ENCODE measurements around the gene GATA2.

GATA2 gene

DNA sequence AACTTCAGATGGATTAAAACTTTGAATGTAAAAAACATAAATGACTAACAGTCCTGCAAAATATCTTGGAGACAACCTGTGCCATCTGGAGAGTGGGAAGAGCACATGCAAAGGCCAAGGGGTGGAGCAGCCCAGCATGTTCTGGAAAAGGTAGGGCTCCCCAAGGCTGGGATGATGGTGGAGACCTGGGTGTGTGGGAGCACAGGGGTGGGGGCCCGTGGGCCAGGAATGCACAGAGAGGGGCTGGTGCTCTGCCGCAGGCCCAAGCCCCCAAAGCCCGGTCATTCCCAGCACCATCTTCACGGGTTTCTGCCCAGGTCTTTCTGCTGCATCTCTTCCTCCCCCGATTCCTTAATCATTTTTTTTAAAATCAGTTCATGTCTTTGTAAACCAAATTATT, 9.7 kb upstream of the GATA2 start:
- no peak for DNase-seq (ENCODE audit: low spot score)

DNA sequence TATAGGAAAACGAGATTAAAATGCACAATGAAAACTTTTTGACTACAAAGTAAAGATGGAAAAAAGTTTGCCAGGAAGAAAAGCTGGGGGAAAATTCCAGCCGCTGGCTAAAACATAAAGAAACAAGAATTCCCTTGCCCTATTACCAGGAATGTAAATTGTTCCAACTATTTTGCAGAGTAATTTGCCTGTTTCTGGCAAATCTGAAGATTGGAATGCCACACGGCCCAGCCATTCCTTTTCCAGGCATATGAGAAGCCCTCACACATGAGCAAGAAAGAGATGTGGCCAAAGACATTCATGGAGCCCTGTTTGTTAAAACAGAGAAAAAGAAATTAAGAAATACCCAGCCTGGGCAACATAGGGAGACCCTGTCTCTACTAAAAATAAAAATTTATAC, 8.4 kb upstream of the GATA2 start:
- DNase-seq (ENCODE audit: low spot score) = no peak

DNA sequence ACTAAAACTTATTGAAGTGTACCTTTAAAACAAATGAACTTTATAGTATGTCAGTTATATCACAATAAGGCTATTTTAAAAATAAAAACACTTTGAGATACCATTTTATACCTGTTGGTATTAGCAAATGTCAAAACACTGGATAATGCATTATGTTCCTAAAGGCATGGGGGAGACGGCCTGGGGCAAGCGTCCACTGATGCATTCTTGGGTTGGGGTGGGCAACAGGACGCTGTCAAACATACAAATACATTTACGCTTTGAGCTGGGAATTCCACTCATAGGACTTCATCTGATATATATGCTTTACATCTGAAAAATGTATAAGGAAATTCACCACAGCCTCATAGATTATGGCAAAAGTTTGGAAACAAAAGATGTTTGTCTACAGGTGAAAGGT, 7.6 kb upstream of the GATA2 start:
- DNase-seq (ENCODE audit: low spot score) = no peak

DNA sequence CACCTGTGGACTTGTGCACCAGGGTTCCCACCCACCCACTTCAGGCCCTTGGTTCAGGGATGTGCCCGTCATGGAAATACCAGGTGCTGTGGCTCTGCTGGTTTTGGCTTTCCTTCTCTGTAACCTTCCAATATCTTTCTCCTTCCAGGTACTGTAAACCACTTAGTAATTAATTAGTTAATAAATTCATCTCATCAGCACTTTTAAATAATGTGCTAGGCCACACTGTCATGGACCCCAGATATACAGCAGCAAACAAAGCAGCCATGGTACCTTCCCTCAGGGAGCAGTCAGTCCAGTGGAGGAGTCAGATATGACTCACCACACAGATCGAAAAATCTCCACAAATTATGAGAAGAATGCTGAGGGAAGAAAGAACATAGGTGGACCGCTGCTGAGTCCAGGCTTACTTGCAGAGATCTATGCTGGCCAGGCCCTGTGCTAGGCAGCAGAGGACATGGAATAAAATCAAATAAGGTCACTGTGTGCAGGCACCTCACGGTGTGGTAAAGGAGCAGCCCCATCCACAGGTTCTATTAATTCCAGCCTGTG, 6.8 kb upstream of the GATA2 start:
- no peak for DNase-seq (ENCODE audit: low spot score)

DNA sequence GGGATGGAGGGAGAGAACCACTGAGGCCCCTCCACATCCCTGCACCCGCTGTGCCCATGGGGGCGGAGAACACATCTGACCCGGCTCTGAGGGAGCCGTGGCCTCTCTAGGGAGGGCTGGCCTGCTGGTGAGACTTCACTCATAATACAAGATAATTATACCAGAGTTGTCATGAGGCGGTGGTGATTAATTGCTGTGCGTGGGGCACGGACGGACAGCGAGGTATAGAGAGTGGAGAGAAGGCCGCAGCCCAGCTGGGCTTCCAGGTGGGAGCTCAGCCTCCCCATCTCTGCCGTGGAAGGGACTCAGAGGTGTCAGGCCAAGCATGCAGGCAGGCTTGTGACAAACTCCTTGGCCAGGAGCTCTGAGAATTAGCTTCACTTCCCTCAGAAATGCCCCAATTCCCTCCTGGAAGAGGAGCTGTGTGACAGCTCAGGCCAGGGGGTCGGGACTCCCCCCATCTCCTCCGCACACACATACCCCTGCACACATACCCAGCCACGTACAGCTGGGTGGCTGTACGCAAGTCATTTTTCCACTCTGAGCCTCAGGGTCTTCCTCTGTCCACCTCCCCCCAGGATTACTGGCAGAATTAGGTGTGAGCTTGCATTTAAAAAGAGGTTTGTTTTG, 6.0 kb upstream of the GATA2 start:
- no peak for DNase-seq (ENCODE audit: low spot score)

DNA sequence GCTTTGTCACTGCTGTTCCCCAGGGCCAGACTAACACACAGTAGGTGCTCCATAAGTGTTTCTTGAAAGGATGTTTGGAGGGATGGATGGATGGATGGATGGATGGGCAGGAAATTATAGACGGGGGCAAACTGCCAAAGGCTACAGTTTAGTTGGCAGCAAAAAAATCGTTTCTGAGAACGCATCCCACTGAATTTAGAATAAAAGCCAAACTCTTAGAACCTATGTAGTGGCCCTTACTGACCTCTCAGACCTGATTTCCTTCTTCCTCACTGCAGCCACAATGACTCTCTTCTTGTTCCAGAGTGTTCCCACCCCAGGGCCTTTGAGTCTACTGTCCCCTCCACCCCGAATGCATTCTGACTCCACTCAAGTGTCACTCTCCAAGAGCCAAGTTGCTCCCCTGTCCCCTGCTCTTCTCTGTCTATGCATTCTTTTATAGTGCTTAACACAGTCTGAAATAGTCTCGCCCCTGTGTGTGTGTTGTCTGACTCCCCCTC, 5.2 kb upstream of the GATA2 start:
- no peak for DNase-seq (ENCODE audit: low spot score)

DNA sequence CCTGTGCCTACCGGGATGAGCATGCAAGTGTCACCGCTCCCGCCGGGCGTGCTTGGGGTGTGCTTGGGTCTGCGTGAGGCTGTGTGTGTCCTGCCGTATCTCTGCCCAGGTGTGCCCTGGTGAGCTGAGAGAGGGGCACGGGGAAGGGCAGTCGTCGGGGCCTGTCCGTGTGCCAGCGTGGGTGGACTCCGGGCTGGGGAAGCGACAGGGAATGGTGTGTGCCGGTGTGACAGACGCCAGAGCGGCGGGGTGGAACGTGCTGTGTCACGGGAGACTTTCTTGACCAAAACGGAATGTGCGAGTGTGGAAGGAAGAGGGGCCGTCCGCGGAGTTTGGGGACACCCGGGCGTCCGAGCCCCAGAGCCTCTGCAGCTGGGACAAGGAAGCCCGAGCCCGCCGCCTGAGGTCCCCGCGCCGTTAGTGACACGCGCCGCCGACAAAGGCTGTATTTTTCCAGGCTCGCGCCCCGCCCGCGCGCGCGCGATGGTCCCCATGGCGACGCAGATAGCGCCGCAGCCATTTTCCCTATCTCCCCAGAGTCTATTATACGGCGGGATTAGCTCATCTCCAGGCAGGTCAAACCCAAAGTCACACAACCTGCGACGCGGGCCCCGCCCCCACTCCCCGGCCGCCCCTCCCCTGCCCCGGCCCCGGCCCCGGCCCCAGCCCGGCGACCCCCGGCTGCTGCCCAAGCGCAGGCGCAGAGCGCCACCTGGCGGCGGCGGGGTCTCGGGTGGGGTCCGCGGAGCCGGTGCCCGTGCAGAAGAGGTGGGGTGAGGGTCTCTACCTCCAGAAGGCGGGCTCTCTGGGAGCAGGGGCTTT, 4.5 kb upstream of the GATA2 start:
- DNase-seq (ENCODE audit: low spot score) = peak; percentile 79

DNA sequence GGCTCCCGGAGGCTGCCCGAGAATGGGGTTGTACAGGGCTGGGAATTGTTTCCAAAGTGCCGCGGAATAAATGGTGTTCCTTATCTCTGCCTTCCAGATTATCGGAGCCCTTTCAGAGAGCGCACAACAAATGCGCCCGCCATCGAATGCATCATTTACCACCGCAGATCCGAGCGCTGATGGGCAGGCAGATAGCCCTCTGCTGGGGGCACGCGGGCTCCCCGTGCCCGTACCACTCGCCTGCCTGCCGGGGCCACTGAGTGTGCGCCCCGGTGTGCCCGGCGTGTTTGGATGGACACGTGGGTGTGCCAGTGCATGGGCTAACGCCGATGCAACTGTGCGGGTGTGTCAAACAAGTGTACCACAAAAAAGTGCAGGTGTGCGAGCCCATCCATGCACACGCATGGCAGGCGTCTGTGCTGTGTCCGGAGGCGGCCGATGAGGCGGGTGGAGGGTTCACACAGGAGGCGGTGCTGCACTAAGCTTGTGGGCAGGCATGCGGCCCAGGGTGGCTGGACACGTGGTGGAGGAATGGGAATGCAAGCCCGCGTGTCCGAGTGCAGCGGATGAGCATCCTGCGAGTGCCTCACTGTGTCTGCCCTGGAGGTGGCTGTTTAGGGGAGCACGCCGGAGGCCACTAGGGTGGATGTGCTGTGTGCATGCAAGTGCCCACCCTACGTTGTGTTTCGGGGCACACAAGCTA, 3.8 kb upstream of the GATA2 start:
- peak; percentile 29 for DNase-seq (ENCODE audit: low spot score)

DNA sequence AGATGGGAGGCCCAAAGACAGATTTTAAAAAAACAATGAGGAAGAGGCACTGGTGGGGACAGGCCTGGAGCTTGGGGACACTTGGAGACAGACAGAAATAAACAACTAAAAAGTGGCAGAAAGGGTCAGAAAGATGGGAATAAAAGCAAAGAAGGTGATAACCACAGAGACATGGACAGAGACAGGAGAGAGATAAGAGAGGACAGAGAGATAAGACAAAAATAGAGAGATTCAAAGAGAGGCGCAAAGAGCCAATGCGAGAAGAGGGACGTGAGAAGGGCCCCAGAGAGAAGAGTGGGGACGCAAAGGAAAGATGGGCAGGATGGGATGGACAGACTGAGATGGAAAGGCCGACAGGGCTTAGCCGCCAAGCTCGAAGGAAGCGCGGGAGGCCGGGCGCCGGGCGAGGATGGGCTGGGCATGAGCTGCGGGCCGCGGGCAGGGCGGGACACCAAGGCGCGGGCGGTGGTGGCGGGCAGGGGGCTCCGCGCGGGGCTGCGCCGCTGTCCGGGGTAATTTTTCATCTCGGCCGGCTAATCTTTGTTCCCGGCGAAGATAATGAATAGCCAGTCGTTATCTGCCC, 3.1 kb upstream of the GATA2 start:
- no peak for DNase-seq (ENCODE audit: low spot score)

DNA sequence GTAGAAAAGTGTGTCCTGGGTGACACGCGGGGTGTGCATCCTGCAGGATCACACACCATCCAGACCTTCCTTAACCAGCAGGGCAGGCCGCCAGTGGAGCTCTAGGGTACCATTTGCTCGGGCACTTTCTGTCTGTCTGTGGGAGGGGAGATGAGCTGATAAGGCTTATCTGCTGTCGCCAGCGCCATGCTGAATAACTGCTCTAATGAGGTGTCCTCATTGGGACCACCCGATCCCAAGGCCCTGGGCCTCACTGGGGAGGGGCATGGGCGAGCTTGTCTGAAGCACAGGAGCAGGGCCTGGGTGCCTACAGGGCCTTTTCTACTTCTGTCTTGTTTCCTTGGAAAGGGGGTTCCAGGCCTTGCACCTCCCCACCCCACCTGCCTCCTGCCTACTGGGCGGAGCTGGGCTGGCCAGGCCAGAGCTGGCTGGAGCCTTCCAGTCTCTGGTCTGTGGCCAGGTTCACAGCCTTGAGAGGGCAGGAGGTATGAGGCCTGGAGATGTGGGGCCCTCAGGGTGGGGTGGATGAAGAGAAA, 2.5 kb upstream of the GATA2 start:
- DNase-seq (ENCODE audit: low spot score) = no peak

DNA sequence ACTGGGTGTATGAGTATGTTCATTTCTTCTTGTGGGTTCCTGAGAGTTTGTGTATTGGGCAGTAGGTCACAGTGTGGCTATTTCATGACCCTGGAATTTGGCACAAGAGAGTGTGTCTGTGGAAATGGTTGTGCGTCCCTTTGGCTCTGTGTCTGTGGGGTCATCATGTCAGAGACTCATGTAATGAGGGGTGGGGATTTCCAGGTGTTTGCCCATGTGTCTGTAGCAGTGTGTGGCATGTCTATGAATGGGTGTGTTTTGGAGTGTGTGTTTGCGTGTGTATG, 1.3 kb upstream of the GATA2 start:
- DNase-seq (ENCODE audit: low spot score) = no peak

DNA sequence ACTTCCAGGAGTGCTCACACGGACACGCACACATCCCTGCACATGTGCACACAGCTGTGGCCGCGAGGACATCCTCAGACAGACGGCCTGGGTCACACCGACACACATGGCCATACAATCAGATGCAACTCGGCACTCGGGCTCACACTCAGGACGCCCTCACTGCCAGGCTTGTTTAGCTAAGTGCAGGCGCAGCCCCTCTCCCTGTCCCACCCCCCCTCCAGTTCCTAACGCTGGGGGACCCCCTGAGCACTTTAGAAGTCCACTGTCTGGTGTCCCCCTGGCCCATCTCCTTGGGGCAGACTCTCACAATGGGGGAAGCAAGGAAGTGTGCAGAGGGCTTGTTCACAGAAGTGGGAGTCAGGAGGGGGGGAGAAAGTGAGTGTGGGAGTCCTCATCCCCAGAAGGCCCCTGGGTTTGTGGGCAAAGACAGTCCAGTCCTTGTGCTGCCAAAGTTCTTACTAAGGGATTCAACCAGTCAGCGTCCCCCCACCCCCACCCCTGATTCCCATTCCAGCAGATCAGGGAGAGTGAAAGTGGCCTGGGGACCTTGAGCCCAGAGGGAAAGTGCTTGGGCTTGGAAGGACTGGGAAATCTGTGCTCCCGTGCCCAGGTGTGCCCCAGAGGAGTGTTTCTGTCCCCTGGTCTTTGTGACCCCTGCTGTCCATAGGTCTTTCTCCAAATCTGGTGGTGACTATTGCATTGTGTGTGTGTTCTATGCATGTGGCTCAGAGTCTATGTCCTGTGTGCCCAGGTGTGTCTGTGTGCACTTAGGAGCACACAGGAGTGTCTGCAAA, 767 bp upstream of the GATA2 start:
- DNase-seq (ENCODE audit: low spot score) = no peak

DNA sequence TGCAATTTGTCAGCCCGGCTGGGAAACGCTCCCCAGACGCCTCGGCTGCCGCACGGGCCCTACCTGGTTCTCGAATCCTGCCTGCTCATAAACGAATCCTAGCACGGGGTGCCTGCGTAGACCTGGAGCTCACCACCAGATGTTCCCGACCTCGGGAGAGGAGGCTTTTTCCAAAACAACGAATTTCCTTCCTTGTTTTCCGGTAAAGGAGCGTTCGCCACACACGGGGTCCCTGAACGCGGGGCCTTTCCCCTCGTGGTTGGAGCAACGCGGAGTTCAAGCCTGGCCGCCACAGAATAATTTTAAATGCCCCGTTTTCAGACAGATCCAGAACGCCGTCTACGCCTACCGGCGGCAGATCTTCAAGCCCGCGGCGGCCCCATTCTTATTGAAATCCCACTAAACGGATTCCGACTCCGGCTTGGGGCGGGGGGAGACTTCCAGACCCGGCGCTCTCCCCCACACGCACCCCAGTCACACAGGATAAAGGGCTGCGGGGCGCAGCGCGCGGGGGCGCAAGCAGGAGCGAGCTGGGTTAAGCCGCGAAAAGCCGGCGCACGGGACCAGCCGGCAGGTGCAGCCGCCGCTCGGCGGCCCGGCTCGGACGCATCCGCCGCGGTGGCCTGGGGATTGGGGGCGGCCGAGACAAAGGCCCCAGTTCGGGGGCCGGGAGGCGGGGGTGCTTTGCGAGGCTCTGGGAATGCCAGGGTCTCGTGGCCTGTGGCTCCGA, 895 bp downstream of the GATA2 start:
- DNase-seq (ENCODE audit: low spot score) = no peak

DNA sequence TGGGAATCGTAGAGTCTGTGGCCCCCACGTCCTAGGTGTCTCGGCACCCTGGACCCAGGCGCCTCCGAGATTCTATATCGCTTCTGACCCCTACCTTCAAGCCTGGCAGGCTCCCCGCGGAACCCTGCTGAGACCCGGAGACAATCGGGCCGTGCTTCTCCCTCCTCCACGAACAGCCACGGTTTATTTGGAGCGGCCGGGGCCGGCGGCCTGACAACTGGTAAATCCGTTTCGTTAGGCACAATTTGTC, 1.4 kb downstream of the GATA2 start:
- no peak for DNase-seq (ENCODE audit: low spot score)

DNA sequence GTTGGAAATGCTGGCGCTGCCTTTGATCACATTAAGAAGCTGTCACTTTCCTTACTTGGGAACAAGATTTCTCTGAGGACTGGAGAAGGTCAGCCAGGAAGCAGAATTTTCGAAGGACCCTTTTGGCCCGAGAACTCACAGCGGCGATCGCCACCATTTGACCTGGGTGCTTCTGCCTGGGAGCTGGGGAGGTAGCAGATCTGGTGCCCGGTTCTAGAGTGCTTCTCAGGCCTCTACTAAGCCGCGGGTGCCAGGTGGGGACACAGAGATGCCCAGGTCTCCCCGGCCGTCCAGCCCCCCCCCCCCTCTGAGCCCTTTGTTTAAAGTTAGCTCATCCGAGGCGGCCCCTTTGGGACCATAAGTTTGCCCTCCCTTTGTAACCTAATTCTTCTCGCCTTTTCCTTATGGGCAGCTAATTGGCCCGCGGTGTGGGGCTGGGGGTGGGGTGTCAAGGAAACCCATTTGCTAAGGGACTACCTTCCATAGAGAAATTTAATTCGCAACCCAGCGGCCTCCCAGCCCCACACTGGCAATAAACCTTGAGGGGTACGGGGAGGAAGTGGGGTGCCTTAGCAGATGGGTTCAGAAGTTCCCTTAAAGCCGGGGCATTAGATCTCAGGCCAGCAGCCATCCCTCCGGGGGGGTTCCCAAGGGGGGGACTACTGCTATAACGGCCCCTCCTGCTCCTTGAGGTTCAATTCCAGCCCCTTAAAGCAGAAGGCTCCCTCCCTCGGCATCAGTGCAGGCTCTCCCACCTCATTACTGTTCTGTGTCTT, 1.9 kb downstream of the GATA2 start:
- DNase-seq (ENCODE audit: low spot score) = no peak

DNA sequence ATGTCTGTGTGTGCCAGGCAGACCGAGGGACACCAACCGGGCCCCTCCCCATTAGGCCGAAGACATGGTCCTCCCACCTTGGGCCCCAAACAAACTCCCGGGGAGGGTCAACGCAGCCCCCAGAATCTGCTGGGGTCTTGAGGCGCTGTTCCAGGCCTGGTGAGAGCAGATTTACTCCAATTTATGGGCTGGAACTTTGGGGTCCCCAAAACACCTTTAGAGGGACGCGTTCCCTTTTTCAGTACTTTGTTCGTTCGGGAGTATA, 2.4 kb downstream of the GATA2 start:
- DNase-seq (ENCODE audit: low spot score) = no peak

DNA sequence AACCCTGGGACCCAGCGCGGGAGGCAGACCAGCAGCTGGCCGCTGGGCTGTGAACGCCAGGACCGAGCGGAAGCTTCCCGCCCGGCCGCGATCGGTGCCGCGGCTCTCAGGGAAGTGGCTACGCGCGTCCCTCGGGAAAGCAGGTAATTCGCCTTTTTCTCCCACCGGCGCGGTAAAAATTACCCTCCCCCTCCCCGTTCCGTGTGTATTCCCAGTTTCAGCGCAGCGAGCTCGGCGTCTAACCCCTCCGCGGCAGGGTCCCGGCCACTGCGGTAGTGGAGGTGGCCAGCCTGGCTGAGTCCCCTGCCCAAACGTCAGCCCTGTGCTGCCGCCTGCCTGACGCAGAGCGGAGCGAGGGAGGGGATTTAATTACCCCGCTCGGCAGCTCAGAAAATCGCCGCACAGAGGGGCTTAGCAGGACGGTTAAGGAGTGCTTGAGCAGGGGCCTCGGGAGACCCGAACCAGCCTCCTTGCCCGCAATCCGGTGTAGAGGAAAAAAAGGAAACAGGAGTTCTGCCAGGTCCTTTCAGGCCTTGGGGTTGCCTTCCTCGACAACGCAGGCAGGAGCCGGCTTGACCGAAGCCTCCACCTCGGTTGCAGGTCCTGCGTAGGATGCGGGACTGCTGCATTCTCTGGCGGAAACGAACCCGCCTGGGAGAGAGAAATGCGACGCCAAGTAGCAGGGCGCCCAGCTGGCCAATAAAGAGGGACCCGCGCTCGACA, 2.9 kb downstream of the GATA2 start:
- no peak for DNase-seq (ENCODE audit: low spot score)

DNA sequence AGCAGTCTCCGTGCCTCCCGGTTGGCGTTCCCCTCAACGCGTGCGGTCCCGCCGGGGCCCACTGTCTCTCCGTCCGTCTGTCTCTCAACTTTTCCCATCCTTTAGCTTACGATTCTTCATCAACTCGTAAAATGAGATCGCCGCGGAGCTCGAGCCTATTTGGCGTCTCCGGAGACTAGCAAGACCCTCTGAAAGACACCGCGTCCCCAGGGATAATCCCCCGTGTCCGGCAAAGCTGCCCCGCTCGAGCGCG, 3.4 kb downstream of the GATA2 start:
- no peak for DNase-seq (ENCODE audit: low spot score)

DNA sequence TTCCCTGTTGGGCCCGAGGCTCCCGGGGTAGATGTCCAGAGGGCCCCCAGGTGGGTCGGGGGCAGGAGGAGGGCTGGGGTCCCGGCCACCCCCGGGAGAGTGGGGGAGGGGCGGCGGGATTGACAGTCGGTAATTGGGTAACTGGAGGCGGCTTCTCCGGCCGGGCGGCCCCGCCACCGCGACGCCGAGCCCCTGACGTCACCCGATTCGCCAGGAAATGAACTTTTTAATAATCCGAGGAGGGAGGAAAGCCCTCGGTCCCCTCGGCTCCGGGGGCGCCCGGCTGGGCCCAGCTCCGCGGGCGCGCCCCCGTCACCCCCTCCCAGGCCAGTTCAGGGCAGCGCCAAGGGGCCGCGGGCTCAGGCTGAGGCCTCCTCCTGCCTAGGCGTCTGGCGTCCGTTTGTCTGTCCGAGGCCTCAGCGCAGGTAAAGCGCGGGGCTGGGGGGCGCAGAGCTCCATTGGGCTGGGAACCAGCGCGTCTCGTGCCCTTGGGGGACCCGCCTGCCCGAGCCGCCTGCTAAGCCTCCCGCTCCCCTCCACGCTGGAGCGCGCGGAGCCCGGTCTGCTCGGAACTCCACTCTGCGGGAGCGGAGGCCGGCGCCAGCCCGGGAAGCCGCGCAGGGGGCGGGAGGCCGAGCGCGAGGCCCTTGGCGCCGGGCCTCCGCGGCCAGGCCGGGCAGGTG, 3.9 kb downstream of the GATA2 start:
- DNase-seq (ENCODE audit: low spot score) = no peak

DNA sequence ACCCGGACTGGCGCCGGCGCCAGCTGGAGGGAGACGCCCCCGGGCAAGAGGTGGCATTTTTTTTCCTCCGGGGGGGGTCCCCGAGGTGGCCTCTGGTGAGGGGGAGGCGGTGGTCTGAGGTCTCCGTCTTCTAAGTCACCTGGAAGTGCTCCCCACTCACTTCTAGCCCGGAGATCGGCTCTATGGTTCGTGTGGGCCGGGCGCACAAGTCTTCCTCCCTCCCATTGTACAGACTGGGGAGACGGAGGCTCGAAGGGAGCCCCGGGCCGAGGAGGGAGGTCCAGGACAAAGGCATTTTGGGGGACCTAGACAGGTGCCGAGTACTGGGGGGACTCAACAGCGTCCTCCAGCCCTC, 4.4 kb downstream of the GATA2 start:
- DNase-seq (ENCODE audit: low spot score) = no peak

Data from Ammon's horn (tissue), 1 donor.